ENCODE data around the gene CALCOCO1.

- no peak for TF ChIP-seq CTCF (IDR thresholded peaks at IDR 0.05)
- no peak for TF ChIP-seq POLR2AphosphoS5 (IDR thresholded peaks at IDR 0.05)
- no peak for TF ChIP-seq EP300 (IDR thresholded peaks at IDR 0.05; ENCODE audit: low read depth)
Observed at GRCh38 chr12:53740130-53740491, 12.9 kb upstream of the CALCOCO1 start.

Measured in transverse colon (tissue), 4 donors.